ENCODE results near the gene KCNK5. TPM values are rescaled to one million over a fixed set of nuclear protein-coding genes. Genes with fewer than 3 reads are reported as not detected.

KCNK5 gene
- total and polyA plus RNA-seq, 2 donors (not counting 3 experiments of a cell fraction or from before 2014, with no cell fraction given) = not detected

DNA sequence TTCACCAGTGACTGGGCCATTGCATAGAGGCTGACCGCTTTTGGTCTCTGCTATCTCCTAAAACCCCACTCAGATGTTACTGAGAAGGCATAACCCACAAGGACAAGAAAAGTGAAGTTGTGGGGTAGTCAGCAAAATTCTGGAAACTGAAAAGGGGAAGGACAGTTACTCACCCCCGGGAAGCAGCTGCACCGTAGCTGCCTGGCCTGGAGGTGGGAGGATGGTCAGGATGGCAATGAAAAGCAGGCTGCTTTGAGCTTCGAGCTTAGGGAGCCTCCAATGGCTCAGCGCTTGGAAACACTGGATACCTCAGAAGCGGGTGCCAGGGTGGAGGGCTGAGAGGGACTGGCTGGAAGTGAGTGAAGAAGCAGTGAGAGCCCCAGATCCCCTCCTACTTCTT is 56.0 kb downstream of the KCNK5 start:
- intact Hi-C loops (cut with micrococcal nuclease) (no loop called here), dilution Hi-C loops (cut with MboI; ENCODE audit: extremely low pct_ligation_motif_present, low sequenced_read_pairs) (no loop called here)
- Histone ChIP-seq H3K79me2 (ENCODE audit: control insufficient read depth, insufficient read depth, low read length) (no peaks in the 10 kb centered on the region), H2AFZ (ENCODE audit: low read depth, low read length) (no peak overlapping the region), H4K20me1 (replicated peaks; ENCODE audit: control insufficient read depth, extremely low read depth, insufficient read depth, low read length) (no peaks in the 10 kb centered on the region), H3K9me3 (replicated peaks; ENCODE audit: control insufficient read depth, insufficient read depth, low read length) (no peaks in the 10 kb centered on the region), H3K27ac (ENCODE audit: insufficient read depth, low read depth, low read length) (no peak overlapping the region), H3K4me1 (ENCODE audit: control insufficient read depth, extremely low read depth, insufficient read depth, low read length) (no peaks in the 10 kb centered on the region), H3K9me1 (replicated peaks; ENCODE audit: control insufficient read depth, extremely low read depth, insufficient read depth, low read length) (no peaks in the 10 kb centered on the region), H3K9ac (replicated peaks; ENCODE audit: extremely low read depth, insufficient read depth, low read length) (no peak overlapping the region), H3K27me3 (ENCODE audit: control insufficient read depth in 2 of 2, insufficient read depth in 2 of 2, low read length in 2 of 2) (no peaks in the 10 kb centered on the region), H3K4me2 (ENCODE audit: insufficient read depth, low read length) (no peak overlapping the region), H3K36me3 (ENCODE audit: control insufficient read depth in 2 of 2, extremely low read depth in 1 of 2, insufficient read depth in 2 of 2, low read length in 2 of 2) (no peaks in the 10 kb centered on the region), H3K4me3 (replicated peaks in 1 of 3; ENCODE audit: insufficient read depth in 1 of 3, low read depth in 1 of 3, low read length in 3 of 3) (no peak overlapping the region)
- FAIRE-seq = no peak
- no TSS peak for BruUV-seq (replicated peaks)
- ChIA-PET POLR2A (no interaction called here), CTCF (no interaction called here)
- TF ChIP-seq MYC (IDR thresholded peaks at IDR 0.05; ENCODE audit: low read depth, low read length) (no peak), POLR2AphosphoS5 (IDR thresholded peaks at IDR 0.05; ENCODE audit: insufficient read depth, low read depth, low read length) (no peak), GATA2 (IDR thresholded peaks at IDR 0.05; ENCODE audit: insufficient read depth, insufficient read length, low read depth, low read length) (no peak), FOS (IDR thresholded peaks at IDR 0.05; ENCODE audit: borderline replicate concordance, insufficient read depth, low read length) (no peak), EZH2 (IDR thresholded peaks at IDR 0.05; ENCODE audit: borderline replicate concordance, low read depth, low read length, severe bottlenecking) (no peak), CTCF (IDR thresholded peaks at IDR 0.05; ENCODE audit: extremely low read depth in 1 of 2, insufficient read depth in 1 of 2, low read depth in 1 of 2, low read length in 2 of 2) (no peak), JUN (IDR thresholded peaks at IDR 0.05; ENCODE audit: borderline replicate concordance, insufficient read depth, insufficient read length, low read depth) (no peak), POLR2A (IDR thresholded peaks at IDR 0.05; ENCODE audit: low read depth, low read length) (no peak)
- TF ChIP-seq, protein P1, sequence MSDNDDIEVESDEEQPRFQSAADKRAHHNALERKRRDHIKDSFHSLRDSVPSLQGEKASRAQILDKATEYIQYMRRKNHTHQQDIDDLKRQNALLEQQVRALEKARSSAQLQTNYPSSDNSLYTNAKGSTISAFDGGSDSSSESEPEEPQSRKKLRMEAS (IDR thresholded peaks at IDR 0.05; ENCODE audit: insufficient read depth, insufficient read length) = no peak
- DNase-seq (ENCODE audit: low read depth, low spot score) = no peak
